Stimulated activated CD4-positive, alpha-beta T cell treated with anti-CD3 and anti-CD28 coated beads, TNF-alpha, amount 100 ng/mL, for 1 hour (primary cell): ENCODE data around the gene MOB1B.
"Not testable (repeated sequence)": the region's sequence is repeated elsewhere in the genome, so short reads cannot be mapped to it uniquely, and the experiment has no call there.

Experiments used
- DNase-seq, 3 donors: peaks; one replicate each; pipeline ENCODE4 v3.0.0-alpha.2; 2020; ENCODE audit warnings: low read depth in 3 of 3, low spot score in 1 of 3

The MOB1B gene

DNA sequence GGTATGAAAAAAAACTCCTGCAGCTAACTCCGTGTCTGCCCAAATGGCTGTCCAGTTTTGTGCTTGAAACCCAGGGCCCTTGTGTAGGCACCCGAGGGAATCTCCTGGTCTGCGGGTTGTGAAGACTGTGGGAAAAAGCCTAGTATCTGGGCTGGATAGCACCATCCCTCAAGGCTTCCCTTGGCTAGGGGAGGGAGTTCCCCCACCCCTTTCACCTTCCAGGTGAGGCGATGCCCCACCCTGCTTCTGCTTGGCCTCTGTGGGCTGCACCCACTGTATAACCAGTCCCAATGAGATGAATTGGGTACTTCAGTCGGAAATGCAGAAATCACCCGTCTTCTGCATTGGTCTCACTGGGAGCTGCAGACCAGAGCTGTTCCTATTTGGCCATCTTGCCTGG, 102.9 kb downstream of the MOB1B start:
- DNase-seq, result not testable (repeated sequence)

GRCh38 chr4:71006203-71006907, 104.2 kb downstream of the MOB1B start:
- DNase-seq, result no peak

DNA sequence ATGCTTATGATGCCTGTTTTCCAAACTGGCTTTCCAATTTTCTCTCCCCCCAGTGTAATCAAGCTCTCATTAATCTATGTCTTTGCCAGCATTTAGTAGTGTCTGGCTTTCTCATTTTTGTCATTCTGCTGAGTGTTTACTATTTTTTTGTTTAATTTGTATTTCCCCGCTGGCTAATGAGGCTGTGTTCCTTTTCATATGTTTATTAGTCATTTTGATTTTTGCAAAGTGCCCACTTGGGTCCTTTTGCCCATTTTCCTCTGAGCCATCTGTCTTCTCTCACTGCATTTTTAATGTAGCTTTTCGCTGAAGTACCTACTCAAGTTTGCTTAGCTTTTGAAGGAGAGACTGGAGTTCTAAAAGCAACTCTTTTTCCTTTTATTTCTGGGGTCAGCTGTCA, 106.0 kb downstream of the MOB1B start:
- no peak for DNase-seq

- no peak for DNase-seq
Observed at GRCh38 chr4:71009086-71009485, 106.9 kb downstream of the MOB1B start.

- DNase-seq, result no peak
Observed at GRCh38 chr4:71009890-71010588, 107.9 kb downstream of the MOB1B start.

GRCh38 chr4:71011451-71011850, 109.3 kb downstream of the MOB1B start:
- DNase-seq, result no peak

DNA sequence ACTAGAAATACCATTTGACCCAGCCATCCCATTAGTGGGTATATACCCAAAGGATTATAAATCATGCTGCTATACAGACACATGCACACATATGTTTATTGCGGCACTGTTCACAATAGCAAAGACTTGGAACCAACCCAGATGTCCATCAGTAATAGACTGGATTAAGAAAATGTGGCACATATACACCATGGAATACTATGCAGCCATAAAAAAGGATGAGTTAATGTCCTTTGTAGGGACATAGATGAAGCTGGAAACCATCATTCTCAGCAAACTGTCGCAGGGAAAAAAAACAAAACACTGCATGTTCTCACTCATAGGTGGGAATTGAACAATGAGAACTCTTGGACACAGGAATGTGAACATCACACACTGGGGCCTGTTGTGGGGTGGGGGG, 115.2 kb downstream of the MOB1B start:
- not testable (repeated sequence) for DNase-seq

DNA sequence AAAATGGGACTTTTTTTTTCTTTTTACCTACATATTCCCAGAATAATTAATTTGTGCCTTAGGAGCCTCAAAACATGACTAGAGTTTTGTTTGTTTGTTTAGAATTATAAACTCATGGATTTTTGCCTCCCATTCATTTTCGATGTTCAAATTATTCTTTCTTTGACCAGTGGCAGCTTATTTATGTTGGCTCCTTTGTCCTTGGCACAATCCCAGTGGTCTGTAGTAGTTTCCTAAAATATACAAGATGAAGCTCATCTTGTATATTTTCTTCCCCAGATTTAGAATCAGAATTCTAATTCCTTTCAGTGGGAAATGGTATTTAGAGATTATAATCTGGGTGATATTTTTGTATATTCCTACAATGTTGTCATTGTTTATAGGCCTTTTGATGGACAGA, 118.4 kb downstream of the MOB1B start:
- DNase-seq, result no peak

GRCh38 chr4:71025654-71026053, 123.5 kb downstream of the MOB1B start:
- DNase-seq, result no peak

GRCh38 chr4:71026086-71026485, 123.9 kb downstream of the MOB1B start:
- DNase-seq, result no peak

DNA sequence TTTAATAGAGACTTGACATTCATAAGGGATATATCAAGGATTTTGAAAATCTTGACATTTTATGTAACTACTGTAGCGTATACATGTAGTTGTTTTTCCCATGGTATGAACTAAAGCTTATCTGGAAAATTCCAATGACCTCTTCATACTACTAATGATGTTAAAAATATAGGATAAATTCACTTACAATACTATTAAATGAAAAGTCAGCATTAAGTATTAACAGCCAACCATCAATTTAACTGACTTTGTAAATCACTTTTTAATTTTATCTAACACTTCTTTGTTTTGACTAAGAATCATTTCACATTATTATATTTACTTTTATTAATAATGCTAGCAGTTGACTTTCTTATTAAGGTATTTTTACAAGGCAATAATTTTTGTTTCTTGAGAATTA, 125.4 kb downstream of the MOB1B start:
- DNase-seq, result no peak

GRCh38 chr4:71029504-71029903, 127.3 kb downstream of the MOB1B start:
- DNase-seq, result no peak

- not testable (repeated sequence) for DNase-seq
Observed at GRCh38 chr4:71032106-71032505, 129.9 kb downstream of the MOB1B start.
